HepG2 (cell line): Measurements from ENCODE around the gene SERPINB1. TPM values are rescaled to one million over a fixed set of nuclear protein-coding genes. Genes with fewer than 3 reads are reported as not detected.

Source experiments
- CERS6 ChIP-seq: sonication (generic); formaldehyde crosslinking; IDR thresholded peaks from 2 replicates; pipeline ENCODE4 v1.5.0; 2020; ENCODE audit warnings: missing genetic modification reagents
- GFI1 ChIP-seq: sonication (generic); formaldehyde crosslinking; IDR thresholded peaks from 2 replicates; pipeline ENCODE4 v1.5.0; 2020; ENCODE audit warnings: missing genetic modification reagents, mild to moderate bottlenecking, borderline replicate concordance
- GTF2F1 ChIP-seq: fragments of 150-350 bp; IDR thresholded peaks from 2 replicates; pipeline ENCODE4 v1.6.1; 2014; ENCODE audit warnings: low read length
- HIC2 ChIP-seq: sonication (generic); formaldehyde crosslinking; IDR thresholded peaks from 2 replicates; pipeline ENCODE4 v1.9.0; 2022; ENCODE audit warnings: low read depth, missing genetic modification reagents
- IRF2 ChIP-seq: IDR thresholded peaks from 2 replicates; pipeline ENCODE4 v1.6.1; 2018; ENCODE audit warnings: missing genetic modification reagents, missing compliant biosample characterization
- MLLT10 ChIP-seq: sonication (generic); formaldehyde crosslinking; IDR thresholded peaks from 2 replicates; pipeline ENCODE4 v1.4.0; 2020; ENCODE audit warnings: missing genetic modification reagents
- NR0B2 ChIP-seq: sonication (generic); formaldehyde crosslinking; IDR thresholded peaks from 2 replicates; pipeline ENCODE4 v1.4.0; 2020; ENCODE audit warnings: mild to moderate bottlenecking, missing genetic modification reagents
- PHF8 ChIP-seq: sonication (generic); formaldehyde crosslinking; IDR thresholded peaks from 2 replicates; pipeline ENCODE4 v1.5.0; 2020; ENCODE audit warnings: missing genetic modification reagents
- POLR2AphosphoS5 ChIP-seq: IDR thresholded peaks from 2 replicates; pipeline ENCODE4 v1.6.1; 2012; ENCODE audit warnings: low read depth, low read length
- PRPF4 ChIP-seq: fragments of 200-400 bp; formaldehyde crosslinking; IDR thresholded peaks from 2 replicates; pipeline ENCODE4 v1.6.1; 2016; ENCODE audit warnings: low read length, low read depth; ENCODE audit not compliant: poor library complexity, severe bottlenecking
- SRSF4 ChIP-seq: fragments of 200-400 bp; formaldehyde crosslinking; IDR thresholded peaks from one replicate; pipeline ENCODE4 v1.6.1; 2018; ENCODE audit warnings: mild to moderate bottlenecking, low read depth, low read length, moderate library complexity; ENCODE audit not compliant: poor library complexity, severe bottlenecking
- TAF15 ChIP-seq: fragments of 200-400 bp; formaldehyde crosslinking; IDR thresholded peaks from one replicate; pipeline ENCODE4 v1.6.1; 2018; ENCODE audit warnings: mild to moderate bottlenecking, low read depth, low read length; ENCODE audit not compliant: poor library complexity, severe bottlenecking
- WIZ ChIP-seq: sonication (generic); formaldehyde crosslinking; IDR thresholded peaks from 2 replicates; pipeline ENCODE4 v1.5.1; 2020; ENCODE audit warnings: mild to moderate bottlenecking, missing genetic modification reagents
- ZNF205 ChIP-seq: IDR thresholded peaks from 2 replicates; pipeline ENCODE4 v1.6.1; 2018; ENCODE audit warnings: missing biosample characterization, missing genetic modification reagents
- ZNF407 ChIP-seq: sonication (generic); formaldehyde crosslinking; IDR thresholded peaks from one replicate; pipeline ENCODE4 v1.5.1; 2020; ENCODE audit warnings: mild to moderate bottlenecking, missing genetic modification reagents; ENCODE audit errors: not compliant biosample characterization
- ZNF468 ChIP-seq: sonication (generic); formaldehyde crosslinking; IDR thresholded peaks from 2 replicates; pipeline ENCODE4 v1.8.0; 2022; ENCODE audit warnings: mild to moderate bottlenecking, moderate library complexity, missing genetic modification reagents
- ZNF614 ChIP-seq: IDR thresholded peaks from 2 replicates; pipeline ENCODE4 v1.6.1; 2018; ENCODE audit warnings: missing biosample characterization, missing genetic modification reagents, inconsistent platforms, borderline replicate concordance
- ZNF768 ChIP-seq: sonication (generic); formaldehyde crosslinking; IDR thresholded peaks from 2 replicates; pipeline ENCODE4 v1.4.0; 2020; ENCODE audit warnings: missing genetic modification reagents
- polyA plus RNA-seq, 8 experiments: library from polyadenylated mRNA; depleted of rRNA in 3 of 8; stranded (reverse) in 7 of 8; unstranded in 1 of 8; fragments of >200 nt; fragmentation: Illumina TruSeq in 4 of 8; extraction: Trizol in 4 of 8; gene quantifications; 2 replicates each; pipeline versions ENCODE4 v1.2.1 to v1.2.3, GENCODE V29; 2011 to 2016; ENCODE audit warnings: low read depth in 4 of 8, missing spikeins in 1 of 8, mixed read lengths in 1 of 8; ENCODE audit not compliant: insufficient read depth in 1 of 8
- total RNA-seq, 5 experiments: library from RNA; depleted of rRNA; stranded (reverse); fragments of >200 nt; fragmentation: Illumina TruSeq; extraction: Trizol; gene quantifications; 2 replicates each; pipeline ENCODE4 v1.2.3, GENCODE V29; 2016; ENCODE audit warnings: low read depth in 1 of 5

Gene SERPINB1
- total and polyA plus RNA-seq, 2 of the 13 experiments (the other 11 are each of a cell fraction or from before 2014, with no cell fraction given): 41.4 to 60.5 TPM

GRCh38 chr6:2877057-2877882 is 35.6 kb upstream of the SERPINB1 start (continued):
- TF ChIP-seq ZNF407 (no peak), GTF2F1 (no peak), ZNF205 (no peak), IRF2 (CRISPR knock-in tag) (peak; percentile 66), PHF8 (peak; percentile 14; the same call in 1 of the 2 replicates), WIZ (CRISPR knock-in tag) (no peak), TAF15 (no peak), GFI1 (CRISPR knock-in tag) (no peak), ZNF614 (CRISPR knock-in tag) (peak; percentile 21; the same call in 1 of the 2 replicates), ZNF468 (CRISPR knock-in tag) (no peak), MLLT10 (CRISPR knock-in tag) (no peak), PRPF4 (no peak), NR0B2 (no peak), SRSF4 (no peak), HIC2 (CRISPR knock-in tag) (peak; percentile 83; the same call in 1 of the 2 replicates), POLR2AphosphoS5 (no peak), CERS6 (no peak), ZNF768 (CRISPR knock-in tag) (no peak)
